Stimulated activated CD4-positive, alpha-beta T cell treated with anti-CD3 and anti-CD28 coated beads, Interleukin-15, amount 100 ng/mL, for 48 hours (primary cell): ENCODE data around the gene SHLD1.

Source experiments
- DNase-seq, 2 donors: peaks; one replicate each; pipeline ENCODE4 v3.0.0-alpha.2; 2020; ENCODE audit warnings: low read depth in 2 of 2

SHLD1 gene

DNA sequence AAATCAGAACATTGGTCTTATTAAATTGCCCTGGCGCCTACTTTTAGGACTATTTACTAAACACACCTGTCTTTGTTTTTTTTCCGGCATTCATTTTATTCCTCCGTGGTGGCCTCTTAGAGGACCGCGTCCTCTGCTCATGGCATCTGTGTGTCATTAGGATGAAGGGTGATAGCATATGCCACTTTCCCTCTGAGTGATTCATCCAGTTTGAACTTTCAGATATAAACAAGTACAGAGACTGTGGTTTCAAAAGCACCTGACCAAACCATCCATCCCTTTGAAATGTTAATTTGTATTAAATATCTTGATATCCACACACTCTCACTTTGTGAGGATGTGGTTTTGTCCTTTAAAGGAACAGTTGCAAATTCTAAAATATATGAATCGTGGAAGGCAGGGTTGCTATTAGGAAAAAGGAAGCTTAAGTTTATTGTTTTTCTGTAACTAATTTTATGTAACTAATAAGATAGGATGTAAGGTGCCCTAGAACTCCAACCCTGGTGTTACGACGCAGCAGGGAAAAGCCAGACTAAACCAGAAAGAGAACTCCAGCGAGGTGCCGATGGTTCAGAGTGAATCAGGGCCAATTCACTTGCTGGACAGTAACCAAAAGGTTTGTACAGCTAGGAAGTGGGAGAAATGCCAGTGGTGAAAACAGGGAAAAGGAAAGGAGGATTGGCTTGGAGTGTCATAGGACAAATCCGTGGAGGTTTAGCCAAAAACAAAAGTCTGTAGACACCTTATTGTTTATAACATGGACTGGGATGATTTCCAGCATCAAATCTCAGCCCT lies 98.7 kb downstream of the SHLD1 start:
- DNase-seq = no peak

DNA sequence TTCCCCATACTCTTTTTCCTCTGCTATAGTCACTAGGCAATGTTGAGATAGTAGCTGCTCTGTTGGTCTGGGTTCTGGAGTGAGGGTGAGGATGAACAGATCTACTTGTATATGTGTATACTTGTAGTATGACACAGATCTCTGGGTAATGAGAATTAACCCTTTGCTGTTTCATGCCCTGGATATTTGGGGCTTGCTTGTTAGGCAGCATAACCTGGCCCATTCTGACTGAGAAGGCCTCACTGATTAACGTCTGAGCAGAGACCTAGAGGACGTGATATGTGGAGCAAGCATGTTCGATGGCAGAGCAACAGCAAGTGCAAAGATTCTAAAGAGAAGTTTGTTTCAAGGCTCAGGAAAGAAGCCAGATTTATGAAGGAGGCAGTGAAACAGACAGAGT lies 105.7 kb downstream of the SHLD1 start:
- DNase-seq = no peak

DNA sequence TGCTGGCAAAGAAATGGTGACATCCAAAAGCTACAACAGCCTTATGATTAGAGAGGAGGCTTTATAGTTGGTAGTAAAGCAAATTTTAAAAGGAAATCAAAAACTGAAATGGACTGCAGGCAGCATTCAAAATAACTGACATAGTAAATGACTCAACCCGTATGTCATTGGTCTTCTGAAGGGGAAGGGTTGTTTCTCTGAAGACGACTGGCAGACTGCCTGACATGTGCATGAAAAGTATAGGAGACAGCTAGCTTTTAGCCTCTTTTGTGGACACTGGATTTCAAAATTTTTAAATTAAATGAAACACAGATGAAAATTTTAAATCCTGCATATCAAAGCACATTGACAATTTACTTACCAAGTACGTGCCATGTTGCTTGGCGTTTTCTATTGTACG lies 109.4 kb downstream of the SHLD1 start:
- no peak for DNase-seq

DNA sequence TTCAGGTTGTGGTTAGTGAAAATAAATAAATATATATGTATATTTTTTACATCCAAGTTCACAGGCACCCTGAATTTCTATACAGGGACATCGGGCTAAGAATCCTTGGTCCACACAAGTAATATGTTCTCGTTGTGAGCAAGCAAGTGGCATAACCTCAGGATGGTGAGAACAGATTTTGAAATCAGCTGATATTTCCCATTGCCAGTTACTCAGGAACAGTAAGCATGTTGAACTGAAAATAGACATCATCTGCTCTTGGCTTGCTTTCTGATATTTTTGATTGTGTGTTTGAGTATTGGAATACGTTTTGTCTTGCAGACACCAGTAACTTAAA lies 112.5 kb downstream of the SHLD1 start:
- DNase-seq = no peak

DNA sequence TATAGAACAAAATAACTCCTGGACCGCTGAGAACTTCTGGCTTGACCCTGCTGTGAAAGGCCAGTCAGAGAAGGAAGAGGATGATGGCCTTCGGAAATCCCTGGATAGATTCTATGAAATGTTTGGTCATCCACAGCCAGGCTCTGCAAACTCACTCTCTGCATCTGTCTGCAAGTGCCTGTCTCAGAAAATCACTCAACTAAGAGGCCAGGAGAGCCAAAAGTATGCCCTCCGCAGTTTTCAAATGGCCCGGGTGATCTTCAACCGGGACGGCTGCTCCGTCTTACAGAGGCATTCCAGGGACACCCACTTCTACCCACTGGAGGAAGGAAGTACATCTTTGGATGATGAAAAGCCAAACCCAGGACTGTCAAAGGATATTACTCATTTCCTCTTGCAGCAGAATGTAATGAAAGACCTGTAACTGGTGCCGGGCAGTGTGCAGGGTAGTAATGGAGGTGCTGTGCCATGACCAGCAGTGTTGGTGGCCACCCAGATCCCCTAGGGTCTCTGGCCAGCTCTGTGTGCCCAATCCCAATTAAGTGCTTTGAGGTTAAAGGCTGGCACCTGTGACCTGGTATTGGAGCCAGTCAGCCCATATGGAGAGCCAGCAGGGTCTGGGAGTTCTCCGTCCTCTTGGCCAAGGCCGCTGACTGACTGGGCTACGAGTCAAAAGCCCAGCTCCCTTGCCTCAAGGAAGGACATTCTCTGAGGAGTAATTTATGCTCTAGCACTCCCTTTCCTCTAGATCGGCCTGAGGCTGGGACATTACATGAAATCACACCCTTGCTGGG lies 113.0 kb downstream of the SHLD1 start:
- DNase-seq = no peak

DNA sequence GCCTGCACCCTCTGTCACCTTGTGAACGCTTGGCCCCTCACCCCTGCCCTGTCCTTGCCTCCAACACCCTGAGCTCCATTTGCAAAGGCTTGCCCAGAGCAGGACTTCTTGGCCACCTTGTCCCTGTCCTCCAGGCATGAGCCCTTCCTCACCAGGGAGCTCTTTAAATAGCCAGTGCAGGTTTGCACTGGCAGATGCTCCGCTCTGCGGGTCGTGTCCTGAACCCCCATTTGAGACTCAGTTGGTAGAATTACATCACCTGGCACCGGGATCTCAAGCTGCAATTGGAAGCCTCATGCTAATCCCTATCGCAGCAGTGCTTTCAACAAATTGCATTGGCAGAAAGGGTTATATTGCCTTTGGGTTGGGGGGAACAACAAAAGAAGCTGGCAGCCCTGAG lies 114.2 kb downstream of the SHLD1 start:
- DNase-seq = no peak

DNA sequence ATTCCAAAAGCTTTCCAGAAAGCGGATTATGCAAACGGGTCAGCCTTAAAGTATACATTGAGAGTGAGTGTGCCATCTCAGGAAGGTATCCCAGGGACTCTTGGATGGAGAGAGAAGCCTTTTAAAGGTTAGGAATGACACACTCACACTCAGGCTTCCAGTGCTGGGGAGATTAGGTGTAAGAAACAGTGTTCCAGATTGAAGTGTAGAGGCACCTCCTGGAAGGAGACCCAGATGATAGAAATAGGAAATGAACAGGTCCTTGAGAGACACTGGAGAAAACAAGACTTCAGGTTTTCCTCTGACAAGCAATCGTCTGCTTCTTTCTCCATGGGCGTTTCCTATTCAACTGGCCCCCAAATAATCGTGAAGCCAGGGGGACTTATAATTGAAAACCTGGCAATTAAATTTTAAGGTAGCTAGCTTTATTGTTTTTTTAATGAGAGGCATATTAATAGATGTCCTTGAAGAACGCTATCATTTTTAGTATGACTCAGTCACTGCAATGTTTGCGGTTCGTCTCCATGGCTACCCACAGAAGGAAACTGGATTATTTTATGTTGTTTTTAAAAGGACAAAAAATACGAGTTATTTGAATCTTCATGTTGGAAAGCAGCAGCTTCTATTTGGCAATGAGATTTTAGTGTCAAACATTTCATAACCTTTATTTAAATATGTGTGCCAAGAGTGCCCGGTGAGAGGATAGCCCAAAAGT lies 114.8 kb downstream of the SHLD1 start:
- DNase-seq = no peak

DNA sequence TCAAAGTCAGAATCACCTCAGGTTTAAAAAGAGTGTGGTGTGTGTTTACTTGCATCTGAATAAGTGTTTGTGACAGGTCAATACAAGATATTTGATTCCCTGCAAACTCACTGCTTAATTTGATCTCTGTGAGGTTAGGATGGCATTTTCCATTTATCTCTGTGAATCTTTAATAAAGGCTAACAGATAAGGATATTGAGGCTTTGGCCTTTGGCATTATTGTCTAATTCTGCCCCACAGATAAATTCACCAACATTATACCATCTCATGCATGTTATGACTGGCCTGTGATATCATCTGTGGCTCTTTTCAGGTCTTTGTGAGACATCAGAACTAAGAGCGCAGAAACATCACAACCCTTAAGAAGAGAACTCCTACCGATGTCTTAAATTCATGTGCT lies 115.4 kb downstream of the SHLD1 start:
- DNase-seq = no peak

DNA sequence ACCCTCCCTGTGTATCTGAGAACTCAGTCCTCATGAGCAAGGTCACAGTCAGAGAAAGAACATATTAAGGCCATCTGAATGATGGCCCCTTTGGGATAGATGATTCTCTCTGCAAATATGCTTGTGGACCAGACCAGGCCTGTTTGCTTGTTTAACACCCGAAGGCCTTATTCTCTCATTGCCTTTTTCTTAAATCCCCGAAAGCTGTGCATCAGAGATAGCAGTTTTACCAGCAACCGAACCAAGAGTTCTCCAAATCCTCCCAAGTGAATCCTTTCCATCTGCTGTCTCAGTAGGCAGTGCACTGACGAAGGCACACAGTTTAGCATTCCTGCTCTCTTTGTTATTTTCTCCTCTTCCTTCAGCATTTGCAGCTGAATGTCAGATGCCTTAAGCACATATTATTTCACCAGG lies 120.4 kb downstream of the SHLD1 start:
- DNase-seq = no peak

DNA sequence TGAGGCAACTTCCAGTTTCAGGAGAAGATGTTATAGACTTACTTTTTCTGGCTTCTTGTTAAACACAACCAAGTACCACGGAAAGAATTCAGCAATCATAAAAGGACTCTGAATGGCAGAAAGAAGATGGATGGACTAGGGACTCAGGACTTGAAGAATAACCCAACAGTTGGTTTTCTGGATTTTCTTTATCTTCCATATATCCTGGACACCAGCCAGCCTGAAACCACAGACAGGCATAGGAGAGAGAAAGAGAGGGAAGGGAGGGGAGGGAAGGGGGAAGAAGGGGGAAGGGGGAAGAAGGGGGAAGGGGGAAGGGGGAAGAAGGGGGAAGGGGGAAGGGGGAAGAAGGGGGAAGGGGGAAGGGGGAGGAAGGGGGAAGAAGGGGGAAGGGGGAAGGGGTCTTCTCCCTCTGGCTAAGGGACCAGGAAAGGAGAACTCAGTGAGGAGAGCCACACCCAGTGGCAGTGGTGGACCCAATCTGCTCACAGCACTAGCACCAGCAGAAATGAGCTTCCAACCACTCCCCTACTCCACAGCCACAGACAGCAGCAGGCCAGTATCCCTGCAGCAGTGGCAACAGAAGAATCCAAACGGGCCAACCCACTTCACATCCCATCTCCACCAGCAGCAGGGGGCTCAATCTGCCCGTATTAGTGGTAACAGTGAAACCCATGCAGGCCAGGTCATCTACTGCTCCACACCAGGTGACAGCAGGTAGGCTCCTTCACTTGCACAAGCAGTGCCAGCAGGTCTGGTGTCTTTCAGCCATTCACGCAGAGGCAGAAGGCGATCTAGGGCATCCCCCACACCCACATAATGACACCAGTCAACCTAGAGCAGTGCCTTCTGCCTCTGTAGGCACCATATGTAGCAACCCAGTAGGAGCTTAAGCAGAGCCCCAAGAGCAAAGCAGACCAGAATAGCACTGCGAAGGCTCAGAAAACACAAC lies 121.5 kb downstream of the SHLD1 start:
- no peak for DNase-seq

DNA sequence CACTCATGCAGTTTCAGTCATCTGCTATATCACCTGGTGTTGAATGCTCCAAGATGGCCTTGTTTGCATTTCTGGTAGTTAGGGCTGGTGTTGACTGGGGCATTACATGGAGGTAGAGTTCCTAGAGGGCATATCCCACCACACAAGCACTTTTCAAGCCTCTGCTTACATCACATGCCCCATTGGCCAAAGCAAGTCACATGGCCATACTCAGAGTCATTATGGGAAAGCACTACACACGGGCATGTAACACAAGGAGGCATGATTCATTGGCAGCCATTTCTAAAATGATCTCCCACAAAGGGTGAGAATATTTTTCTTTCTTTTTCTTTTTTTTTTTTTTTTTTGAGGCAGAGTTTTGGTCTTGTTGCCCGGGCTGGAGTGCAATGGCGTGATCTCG lies 126.9 kb downstream of the SHLD1 start:
- DNase-seq = no peak

DNA sequence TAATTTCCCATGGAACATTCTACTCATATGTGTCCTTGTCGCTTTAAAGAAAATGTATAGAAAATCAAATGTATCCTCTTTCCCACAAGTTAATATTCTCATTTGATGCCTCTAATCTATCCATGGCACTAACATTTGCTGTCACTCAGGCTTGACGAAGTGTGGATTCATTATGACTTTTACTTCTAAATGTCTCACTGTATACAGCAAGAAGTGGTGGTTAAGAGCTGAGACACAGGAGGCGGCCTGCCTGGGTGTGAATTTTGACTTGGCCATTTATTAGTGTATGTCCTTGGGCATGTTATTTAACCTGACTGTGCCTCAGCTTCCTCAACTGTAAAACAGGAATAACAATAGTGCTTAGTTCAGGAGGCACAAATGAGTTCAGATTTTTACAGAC lies 130.1 kb downstream of the SHLD1 start:
- DNase-seq = no peak

DNA sequence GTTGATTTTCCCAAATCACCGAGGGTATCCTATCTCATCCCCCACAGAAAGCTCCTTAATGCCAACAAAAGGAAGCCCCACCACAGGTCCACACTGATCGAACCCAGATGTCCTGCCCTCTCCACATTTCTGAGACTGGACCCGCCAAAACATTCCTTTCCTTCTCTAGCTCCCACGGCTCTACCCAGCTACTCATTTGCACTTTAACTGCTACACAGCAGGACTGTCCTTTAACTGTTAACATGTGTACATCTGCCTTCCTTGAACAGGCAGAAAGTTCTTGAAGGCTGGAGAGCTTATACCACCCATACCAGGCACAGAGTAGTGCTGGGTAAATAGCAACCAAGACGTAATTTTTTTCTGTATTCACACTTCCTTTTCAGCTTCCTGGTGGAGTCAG lies 131.5 kb downstream of the SHLD1 start:
- no peak for DNase-seq

DNA sequence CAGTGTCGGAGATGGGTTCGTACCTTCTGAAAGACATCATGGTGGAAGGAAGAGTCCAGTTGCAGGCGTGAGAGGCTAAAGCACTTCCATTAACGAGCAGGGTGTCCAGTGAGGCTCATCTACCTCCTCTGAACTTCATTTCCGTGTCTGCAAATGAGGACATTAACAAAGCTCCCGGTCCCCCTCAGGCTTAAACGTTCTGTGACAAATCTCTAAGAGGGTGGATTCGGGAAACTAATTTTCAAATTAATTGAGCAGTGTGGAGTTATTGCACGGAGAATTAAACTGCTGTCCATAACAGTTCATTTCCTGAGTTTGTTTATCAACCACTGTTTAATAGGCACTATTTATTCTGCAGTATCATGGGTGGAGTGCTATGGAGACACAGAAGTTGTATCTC lies 132.0 kb downstream of the SHLD1 start:
- no peak for DNase-seq

DNA sequence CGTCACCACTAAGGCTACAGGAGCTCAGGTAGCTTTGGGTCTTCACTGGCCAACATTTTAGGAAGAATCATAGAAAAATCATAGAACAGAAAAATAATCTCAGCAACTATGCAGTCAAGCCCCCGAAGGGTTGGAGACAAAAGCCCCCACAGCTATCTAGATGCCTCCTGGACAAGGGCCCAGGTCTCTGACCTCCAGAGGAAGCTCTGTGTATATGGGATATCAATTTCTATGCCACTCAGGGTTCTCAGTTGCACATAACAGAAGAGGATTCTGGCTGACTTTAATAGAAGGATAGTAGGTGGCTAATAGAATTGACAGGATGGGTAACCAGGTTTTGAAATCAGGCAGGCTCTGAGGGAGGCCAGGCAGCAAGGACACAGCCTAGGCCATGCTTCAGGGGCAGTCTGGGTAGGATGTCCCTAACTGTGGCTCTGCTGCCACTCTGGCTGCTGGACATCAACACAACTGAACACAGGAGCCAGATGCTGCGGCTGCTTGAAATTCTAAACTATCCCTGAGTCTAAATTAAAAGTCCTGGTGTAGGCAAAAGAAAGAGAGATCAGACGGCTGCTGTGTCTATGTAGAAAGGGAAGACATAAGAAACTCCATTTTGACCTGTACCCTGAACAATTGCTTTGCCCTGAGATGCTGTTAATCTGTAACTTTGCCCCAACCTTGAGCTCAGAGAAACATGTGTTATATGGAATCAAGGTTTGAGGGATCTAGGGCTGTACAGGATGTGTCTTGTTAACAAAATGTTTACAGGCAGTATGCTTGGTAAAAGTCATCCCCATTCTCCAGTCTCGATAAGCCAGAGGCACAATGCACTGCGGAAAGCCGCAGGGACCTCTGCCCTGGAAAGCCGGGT lies 134.5 kb downstream of the SHLD1 start:
- no peak for DNase-seq

DNA sequence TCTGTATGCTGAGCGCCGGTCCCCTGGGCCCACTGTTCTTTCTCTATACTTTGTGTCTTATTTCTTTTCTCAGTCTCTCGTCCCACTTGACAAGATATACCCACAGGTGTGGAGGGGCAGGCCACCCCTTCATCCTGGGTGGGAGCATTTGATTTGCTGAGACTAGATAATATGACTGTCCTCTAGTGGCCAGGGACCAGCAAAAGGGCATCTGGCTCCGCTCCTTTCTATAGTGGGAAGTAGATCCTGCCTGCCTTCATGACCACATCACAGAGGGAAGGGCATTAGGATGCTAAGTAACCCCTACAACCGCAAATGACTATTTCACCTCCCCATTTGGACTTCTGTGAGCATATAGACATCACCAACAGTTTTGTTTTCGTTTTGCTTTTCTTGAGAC lies 135.7 kb downstream of the SHLD1 start:
- no peak for DNase-seq

DNA sequence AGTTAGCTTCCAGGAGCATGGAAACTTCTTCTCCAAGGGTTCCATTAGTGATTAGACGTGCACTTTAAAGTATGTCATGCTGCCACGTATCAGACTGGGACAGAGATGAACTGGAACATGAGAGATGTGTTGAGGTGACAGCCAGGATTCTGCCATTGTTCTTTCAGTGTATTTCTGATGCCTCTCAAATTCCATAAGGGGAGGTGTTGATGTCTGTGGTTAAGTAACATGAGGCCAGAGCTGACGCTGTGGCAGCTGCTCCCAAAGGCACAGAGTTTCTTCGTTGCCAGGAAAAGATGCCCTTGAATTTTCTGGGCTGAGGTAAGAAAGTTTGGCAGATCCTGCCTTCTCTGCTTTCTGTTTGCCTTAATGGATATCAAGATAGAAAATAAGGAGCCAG lies 136.6 kb downstream of the SHLD1 start:
- no peak for DNase-seq

DNA sequence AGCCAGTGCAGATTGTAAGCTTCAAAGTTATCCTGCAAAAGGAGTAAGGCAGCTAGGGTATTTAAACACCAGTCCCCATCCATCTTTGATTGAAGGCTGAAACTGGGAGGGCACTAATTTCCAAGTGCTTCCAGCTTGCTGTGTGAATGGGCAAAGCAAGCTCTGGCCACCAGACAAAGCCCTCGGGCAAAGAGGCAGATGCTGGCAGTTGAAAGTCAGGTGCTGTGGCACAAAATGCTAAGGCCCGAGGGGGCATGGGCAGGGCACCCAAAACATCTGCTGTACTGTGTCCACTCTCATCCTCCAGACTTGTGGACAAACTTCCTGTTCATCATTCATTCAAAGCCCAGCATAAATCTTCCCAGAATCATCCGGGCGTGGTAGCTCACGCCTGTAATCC lies 137.2 kb downstream of the SHLD1 start:
- DNase-seq = no peak

DNA sequence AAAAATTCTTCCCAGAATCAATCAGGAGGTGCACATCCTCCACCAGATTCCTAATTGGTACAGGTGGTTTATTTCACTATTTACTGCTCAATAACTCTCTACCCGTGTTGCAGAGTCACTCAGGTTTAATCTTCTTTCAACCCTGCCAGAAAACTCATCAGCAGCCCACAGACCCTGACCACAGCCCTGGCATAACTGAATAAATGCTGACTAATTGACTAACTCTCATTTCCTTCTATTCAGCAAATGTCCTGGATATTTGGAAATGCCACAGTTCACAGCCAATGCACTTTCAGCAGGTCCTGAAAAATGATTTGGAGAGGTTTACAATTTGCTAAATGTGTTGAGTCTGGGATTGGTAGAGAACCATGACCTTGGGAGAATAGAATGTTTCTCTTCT lies 137.8 kb downstream of the SHLD1 start:
- no peak for DNase-seq

DNA sequence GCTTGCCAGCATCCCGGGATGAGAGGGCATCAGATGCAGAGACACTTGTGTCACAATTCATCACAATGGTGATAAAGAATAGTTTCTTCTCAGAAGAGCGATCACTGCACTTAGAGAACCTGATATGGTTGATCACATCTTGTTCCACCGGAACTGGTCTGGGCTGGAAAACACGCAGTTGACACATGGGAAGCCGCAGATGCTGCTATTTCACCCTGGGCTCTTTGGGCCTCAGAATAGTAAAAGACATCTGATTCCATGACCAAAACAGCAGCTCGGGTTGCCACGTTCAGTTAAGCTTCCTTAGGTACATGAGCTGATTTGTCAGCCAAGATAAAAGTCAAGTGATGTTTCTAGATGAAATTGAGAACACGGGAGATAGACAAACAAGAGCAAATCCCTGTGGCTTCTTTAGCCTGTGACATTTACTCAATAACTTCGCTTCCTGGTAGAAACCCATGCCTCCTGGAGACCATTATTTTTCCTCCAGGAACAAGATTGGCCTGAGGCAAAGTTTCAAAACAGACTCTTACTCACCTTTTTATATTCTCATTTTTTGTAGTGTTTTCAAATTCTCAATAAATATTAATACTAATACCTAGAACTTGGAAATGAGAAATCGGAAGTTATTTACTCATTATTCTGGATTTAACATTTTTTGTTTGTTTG lies 140.7 kb downstream of the SHLD1 start:
- no peak for DNase-seq
